A549 (cell line): Measurements from ENCODE around the gene UVSSA. TPM values are rescaled to one million over a fixed set of nuclear protein-coding genes. Genes with fewer than 3 reads are reported as not detected.

Experiments
- ATAC-seq, 2 experiments: fragments of 200-7000 bp in 1 of 2; fragments of >200 bp in 1 of 2; cut with Nextera tagmentation in 1 of 2; cut with Tn5 transposase in 1 of 2; 3 replicates each; pipeline versions ENCODE4 v1.8.0 to v1.9.1; 2018 to 2020; ENCODE audit warnings: mild to moderate bottlenecking in 1 of 2, moderate library complexity in 1 of 2
- CTCF ChIA-PET: fragments of 300-600 bp; sonication (Branson Sonifier 250); formaldehyde crosslinking; extraction: SDS; loops from one replicate; lab custom pipeline; 2021; ENCODE audit warnings: antibody characterized with exemption, inconsistent platforms; lab: Yijun Ruan, JAX
- POLR2A ChIA-PET: fragments of 350-600 bp; formaldehyde crosslinking; extraction: SDS; loops from one replicate; lab custom pipeline; 2021; ENCODE audit warnings: antibody characterized with exemption, inconsistent platforms; lab: Yijun Ruan, JAX
- DNase-seq, 2 experiments: peaks; one replicate each; pipeline versions ENCODE4 v3.0.0 to v3.0.0-alpha.2; 2011 to 2016; ENCODE audit warnings: low read depth in 1 of 2, low spot score in 1 of 2
- FAIRE-seq: peaks from 2 replicates; lab custom pipeline; 2011; peaks lifted over from hg19 to GRCh38; lab: Jason Lieb, UNC
- H3K27ac ChIP-seq, 2 experiments: fragments of >200 bp; sonication (Bioruptor Twin); formaldehyde crosslinking; 3 replicates each; pipeline ENCODE4 v1.5.1; 2016 to 2017
- H3K4me1 ChIP-seq: fragments of >200 bp; sonication (Bioruptor Twin); formaldehyde crosslinking; 3 replicates; pipeline ENCODE4 v1.6.1; 2016
- H3K4me2 ChIP-seq: fragments of >200 bp; sonication (Bioruptor Twin); formaldehyde crosslinking; 3 replicates; pipeline ENCODE4 v1.6.1; 2016
- H3K4me3 ChIP-seq: fragments of >200 bp; sonication (Bioruptor Twin); formaldehyde crosslinking; 3 replicates; pipeline ENCODE4 v1.5.1; 2016
- H3K9me3 ChIP-seq: fragments of >200 bp; sonication (Bioruptor Twin); formaldehyde crosslinking; 3 replicates; pipeline ENCODE4 v1.6.1; 2016
- BHLHE40 ChIP-seq: IDR thresholded peaks from 2 replicates; pipeline ENCODE4 v1.6.1; 2012; ENCODE audit warnings: low read depth, low read length, inconsistent platforms
- EHF ChIP-seq: fragments of 250-450 bp; sonication (Bioruptor Pico); IDR thresholded peaks from 2 replicates; pipeline ENCODE4 v1.5.0; 2020; ENCODE audit warnings: mild to moderate bottlenecking
- EHMT2 ChIP-seq: fragments of 200-600 bp; sonication (generic); IDR thresholded peaks from 2 replicates; pipeline ENCODE4 v1.6.1; 2016; ENCODE audit warnings: antibody characterized with exemption, low read depth, mild to moderate bottlenecking, moderate library complexity
- FOSB ChIP-seq: fragments of 250-450 bp; sonication (Bioruptor Pico); IDR thresholded peaks from 2 replicates; pipeline ENCODE4 v1.5.0; 2020; ENCODE audit warnings: mild to moderate bottlenecking, moderate library complexity
- FOSL2 ChIP-seq, 2 experiments: fragments of 450-650 bp in 1 of 2; fragments of >200 bp in 1 of 2; sonication (Bioruptor Twin) in 1 of 2; formaldehyde crosslinking; IDR thresholded peaks; 2 replicates each; pipeline versions ENCODE4 v1.5.0 to v1.6.1; 2016 to 2020; ENCODE audit warnings: mild to moderate bottlenecking in 1 of 2, moderate library complexity in 1 of 2
- GATA3 ChIP-seq: IDR thresholded peaks from 2 replicates; pipeline ENCODE4 v1.6.1; 2012; ENCODE audit warnings: borderline replicate concordance
- HOXB13 ChIP-seq: fragments of 250-450 bp; sonication (Bioruptor Pico); IDR thresholded peaks from 2 replicates; pipeline ENCODE4 v1.5.0; 2020; ENCODE audit warnings: low read depth, mild to moderate bottlenecking, moderate library complexity
- HOXB5 ChIP-seq: fragments of 250-450 bp; sonication (Bioruptor Pico); IDR thresholded peaks from 2 replicates; pipeline ENCODE4 v1.5.0; 2020; ENCODE audit warnings: mild to moderate bottlenecking, moderate library complexity
- JUNB ChIP-seq: fragments of >200 bp; sonication (Bioruptor Twin); formaldehyde crosslinking; IDR thresholded peaks from 2 replicates; pipeline ENCODE4 v1.6.1; 2016
- KDM1A ChIP-seq: fragments of 200-600 bp; sonication (generic); IDR thresholded peaks from 2 replicates; pipeline ENCODE4 v1.6.1; 2016; ENCODE audit warnings: low read depth, mild to moderate bottlenecking
- KDM5A ChIP-seq: fragments of 200-600 bp; sonication (generic); IDR thresholded peaks from 2 replicates; pipeline ENCODE4 v1.6.1; 2016; ENCODE audit warnings: antibody characterized with exemption, mild to moderate bottlenecking
- MAFK ChIP-seq: fragments of 450-650 bp; IDR thresholded peaks from 2 replicates; pipeline ENCODE4 v1.6.1; 2014; ENCODE audit not compliant: partially characterized antibody
- NFE2L2 ChIP-seq: fragments of 150-350 bp; conservative IDR thresholded peaks from 2 replicates; pipeline ENCODE4 v1.6.1; 2014; ENCODE audit warnings: low read length
- NPAS2 ChIP-seq: fragments of 250-450 bp; sonication (Bioruptor Pico); IDR thresholded peaks from 2 replicates; pipeline ENCODE4 v1.8.0; 2022; ENCODE audit warnings: mild to moderate bottlenecking, moderate library complexity, borderline replicate concordance
- NR3C1 ChIP-seq: fragments of >200 bp; sonication (Bioruptor Twin); formaldehyde crosslinking; IDR thresholded peaks from 3 replicates; pipeline ENCODE4 v1.6.1; 2017
- POLR2A ChIP-seq: IDR thresholded peaks from 2 replicates; pipeline ENCODE4 v1.6.1; 2012; ENCODE audit warnings: mild to moderate bottlenecking, low read length
- RARB ChIP-seq: fragments of 250-450 bp; sonication (Bioruptor Pico); IDR thresholded peaks from 2 replicates; pipeline ENCODE4 v1.8.0; 2021; ENCODE audit warnings: mild to moderate bottlenecking, moderate library complexity
- RFX5 ChIP-seq: fragments of 450-650 bp; IDR thresholded peaks from 2 replicates; pipeline ENCODE4 v1.7.1; 2014; ENCODE audit warnings: antibody characterized with exemption, mild to moderate bottlenecking, moderate library complexity
- SREBF2 ChIP-seq: fragments of 450-650 bp; IDR thresholded peaks from 2 replicates; pipeline ENCODE4 v1.6.1; 2014; ENCODE audit warnings: mild to moderate bottlenecking, moderate library complexity
- ZFP36 ChIP-seq: fragments of 450-650 bp; IDR thresholded peaks from 2 replicates; pipeline ENCODE4 v1.6.1; 2014; ENCODE audit warnings: borderline replicate concordance; ENCODE audit not compliant: partially characterized antibody
- WGBS: methylation state at CpG from one replicate; pipeline ENCODE4 v1.1.6; 2017; ENCODE audit errors: missing lambda C conversion rate; 5-methylcytosine and 5-hydroxymethylcytosine counted together
- polyA plus RNA-seq, 4 experiments: library from polyadenylated mRNA; depleted of rRNA in 3 of 4; stranded (reverse); fragments of >200 nt; fragmentation: RNase III in 1 of 4; extraction: RNeasy Plus Mini Kit Qiagen cat#74134 plus additional on column Dnase treatment in 1 of 4; gene quantifications; 2 replicates in 3 of 4; 3 replicates in 1 of 4; pipeline ENCODE4 v1.2.3, GENCODE V29; 2011 to 2017
- TF ChIP-seq, protein P1 (sequence below): IDR thresholded peaks from 2 replicates; pipeline ENCODE4 v1.6.1; 2012
- TF ChIP-seq, protein P2 (sequence below): fragments of >200 bp; sonication (Bioruptor Twin); formaldehyde crosslinking; IDR thresholded peaks from 3 replicates; pipeline ENCODE4 v1.5.1; 2016
- TF ChIP-seq, protein P3 (sequence below): fragments of 250-450 bp; sonication (Bioruptor Pico); IDR thresholded peaks from 2 replicates; pipeline ENCODE4 v1.5.0; 2021; ENCODE audit warnings: mild to moderate bottlenecking, moderate library complexity, borderline replicate concordance

The UVSSA gene
- polyA plus RNA-seq, 2 of the 4 experiments (the other 2 are of a cell fraction): 4.5 to 6.9 TPM

DNA sequence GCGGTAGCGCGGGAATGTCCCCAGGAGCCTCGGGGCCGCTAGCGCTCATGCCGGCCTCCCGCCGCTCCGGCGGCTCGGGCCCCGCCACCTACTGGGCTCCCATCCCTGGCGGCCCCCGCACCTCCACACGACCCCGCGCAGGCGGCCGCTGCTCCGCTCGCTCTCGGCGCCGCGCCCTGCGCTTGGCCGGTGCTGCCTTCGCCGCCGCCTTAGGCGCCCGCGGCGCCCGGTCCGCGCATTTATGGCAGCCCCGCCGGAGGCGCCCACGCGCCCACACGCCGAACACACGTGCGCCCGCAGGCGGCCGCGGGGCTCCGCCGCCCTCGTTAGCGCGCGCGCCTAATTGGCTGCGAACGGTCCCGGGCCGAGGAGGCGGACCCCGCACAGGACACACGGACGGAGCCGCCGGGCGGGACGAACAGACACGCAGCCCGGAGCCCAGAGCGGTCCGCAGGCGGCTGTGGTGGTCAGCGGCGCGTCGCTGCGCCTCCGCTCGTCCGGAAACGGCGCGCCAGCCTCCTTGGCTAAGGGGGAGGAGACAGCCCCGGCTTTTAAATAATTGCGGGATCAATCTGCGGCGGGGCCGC is 59.5 kb downstream of the UVSSA start, which contains the start of gene NKX1-1:
NKX1-1 (minus strand) TSS at position 49 of the 587 bp plus-strand sequence; CDS start at position 49, 0 bp downstream.
- peak within 1 kb of the TSS; percentile 48; the same call in 1 of the 3 replicates for H3K4me2 ChIP-seq
- POLR2A ChIA-PET: no interaction called here
- TF ChIP-seq BHLHE40 (no peak), NFE2L2 (no peak), JUNB (no peak), EHMT2 (no peak)

DNA sequence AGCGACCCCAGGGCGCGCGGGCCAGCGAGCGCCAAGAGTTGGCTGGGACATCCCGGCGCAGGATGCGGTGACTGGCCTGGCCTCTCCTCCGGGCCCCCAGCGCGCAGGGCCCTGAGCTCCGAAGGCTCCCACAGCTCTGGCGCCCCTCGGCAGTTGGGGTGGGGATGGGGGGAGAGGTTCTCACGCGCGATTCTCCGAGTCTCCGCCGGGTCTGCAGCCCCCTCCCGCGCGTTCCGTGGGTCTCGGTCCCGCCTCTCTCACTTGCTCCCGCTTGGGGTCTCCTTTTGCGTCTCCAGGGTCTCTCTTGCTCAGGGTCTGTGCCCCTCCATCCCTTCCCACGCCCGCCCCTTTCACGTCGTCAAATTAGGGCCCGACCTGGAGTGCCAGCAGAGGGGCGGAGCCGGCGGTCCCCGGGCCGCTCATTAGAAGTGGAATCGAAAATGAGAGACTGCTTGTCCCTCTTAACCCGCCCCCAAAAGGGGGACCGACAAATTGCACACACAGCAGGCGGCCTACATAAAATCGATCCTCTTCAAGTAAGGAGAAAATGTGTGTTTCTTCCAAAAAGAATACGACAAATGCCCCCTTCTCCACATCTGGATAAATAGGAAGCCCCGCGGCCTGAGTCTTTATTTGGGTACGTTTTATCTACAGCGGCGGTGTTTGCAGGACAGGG is 60.1 kb downstream of the UVSSA start:
- no peak overlapping the region for H3K4me3 ChIP-seq
- no peak for DNase-seq
- H3K4me1 ChIP-seq: no peaks in the 10 kb centered on the region
- FAIRE-seq: no peak
- WGBS: 17% methylated on average over 34 of the region's 50 CpGs
- H3K27ac ChIP-seq: no peak overlapping the region
- H3K9me3 ChIP-seq: no peaks in the 10 kb centered on the region
- no peak for ATAC-seq
- ChIA-PET POLR2A (no interaction called here), CTCF (no interaction called here)
- TF ChIP-seq KDM1A: no peak
- no peak for TF ChIP-seq FOSB (CRISPR knock-in tag)
- no peak for TF ChIP-seq EHF (CRISPR knock-in tag)
- no peak for TF ChIP-seq KDM5A
- TF ChIP-seq NPAS2: no peak
- TF ChIP-seq JUNB: no peak
- TF ChIP-seq, protein P1, sequence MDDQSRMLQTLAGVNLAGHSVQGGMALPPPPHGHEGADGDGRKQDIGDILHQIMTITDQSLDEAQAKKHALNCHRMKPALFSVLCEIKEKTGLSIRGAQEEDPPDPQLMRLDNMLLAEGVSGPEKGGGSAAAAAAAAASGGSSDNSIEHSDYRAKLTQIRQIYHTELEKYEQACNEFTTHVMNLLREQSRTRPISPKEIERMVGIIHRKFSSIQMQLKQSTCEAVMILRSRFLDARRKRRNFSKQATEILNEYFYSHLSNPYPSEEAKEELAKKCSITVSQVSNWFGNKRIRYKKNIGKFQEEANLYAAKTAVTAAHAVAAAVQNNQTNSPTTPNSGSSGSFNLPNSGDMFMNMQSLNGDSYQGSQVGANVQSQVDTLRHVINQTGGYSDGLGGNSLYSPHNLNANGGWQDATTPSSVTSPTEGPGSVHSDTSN: no peak
- TF ChIP-seq HOXB13 (CRISPR knock-in tag): no peak
- TF ChIP-seq NR3C1: no peak
- TF ChIP-seq SREBF2: no peak
- TF ChIP-seq HOXB5: no peak
- TF ChIP-seq, protein P2, sequence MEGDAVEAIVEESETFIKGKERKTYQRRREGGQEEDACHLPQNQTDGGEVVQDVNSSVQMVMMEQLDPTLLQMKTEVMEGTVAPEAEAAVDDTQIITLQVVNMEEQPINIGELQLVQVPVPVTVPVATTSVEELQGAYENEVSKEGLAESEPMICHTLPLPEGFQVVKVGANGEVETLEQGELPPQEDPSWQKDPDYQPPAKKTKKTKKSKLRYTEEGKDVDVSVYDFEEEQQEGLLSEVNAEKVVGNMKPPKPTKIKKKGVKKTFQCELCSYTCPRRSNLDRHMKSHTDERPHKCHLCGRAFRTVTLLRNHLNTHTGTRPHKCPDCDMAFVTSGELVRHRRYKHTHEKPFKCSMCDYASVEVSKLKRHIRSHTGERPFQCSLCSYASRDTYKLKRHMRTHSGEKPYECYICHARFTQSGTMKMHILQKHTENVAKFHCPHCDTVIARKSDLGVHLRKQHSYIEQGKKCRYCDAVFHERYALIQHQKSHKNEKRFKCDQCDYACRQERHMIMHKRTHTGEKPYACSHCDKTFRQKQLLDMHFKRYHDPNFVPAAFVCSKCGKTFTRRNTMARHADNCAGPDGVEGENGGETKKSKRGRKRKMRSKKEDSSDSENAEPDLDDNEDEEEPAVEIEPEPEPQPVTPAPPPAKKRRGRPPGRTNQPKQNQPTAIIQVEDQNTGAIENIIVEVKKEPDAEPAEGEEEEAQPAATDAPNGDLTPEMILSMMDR: no peak
- TF ChIP-seq GATA3: no peak
- no peak for TF ChIP-seq MAFK
- TF ChIP-seq POLR2A: no peak
- no peak for TF ChIP-seq RFX5
- TF ChIP-seq RARB (CRISPR knock-in tag): no peak
- TF ChIP-seq FOSL2 (IDR thresholded peaks at IDR 0.05): no peak
- no peak for TF ChIP-seq FOSL2 (CRISPR knock-in tag; IDR thresholded peaks at IDR 0.05)
- H3K4me2 ChIP-seq: peak overlapping the region; percentile 48

More for the DNA sequence above, 59.5 kb downstream of the UVSSA start, which contains the start of gene NKX1-1:
- FAIRE-seq (no peak), DNase-seq (no peak), ATAC-seq (no peak)
- H3K27ac ChIP-seq: no peak within 1 kb of the TSS
- H3K4me1 ChIP-seq: no peaks in the 10 kb centered on the region
- H3K9me3 ChIP-seq: no peaks in the 10 kb centered on the region
- WGBS: no CpG with 5 or more reads among the region's 91 CpGs
- no peak within 1 kb of the TSS for H3K4me3 ChIP-seq
- CTCF ChIA-PET: no interaction called here

DNA sequence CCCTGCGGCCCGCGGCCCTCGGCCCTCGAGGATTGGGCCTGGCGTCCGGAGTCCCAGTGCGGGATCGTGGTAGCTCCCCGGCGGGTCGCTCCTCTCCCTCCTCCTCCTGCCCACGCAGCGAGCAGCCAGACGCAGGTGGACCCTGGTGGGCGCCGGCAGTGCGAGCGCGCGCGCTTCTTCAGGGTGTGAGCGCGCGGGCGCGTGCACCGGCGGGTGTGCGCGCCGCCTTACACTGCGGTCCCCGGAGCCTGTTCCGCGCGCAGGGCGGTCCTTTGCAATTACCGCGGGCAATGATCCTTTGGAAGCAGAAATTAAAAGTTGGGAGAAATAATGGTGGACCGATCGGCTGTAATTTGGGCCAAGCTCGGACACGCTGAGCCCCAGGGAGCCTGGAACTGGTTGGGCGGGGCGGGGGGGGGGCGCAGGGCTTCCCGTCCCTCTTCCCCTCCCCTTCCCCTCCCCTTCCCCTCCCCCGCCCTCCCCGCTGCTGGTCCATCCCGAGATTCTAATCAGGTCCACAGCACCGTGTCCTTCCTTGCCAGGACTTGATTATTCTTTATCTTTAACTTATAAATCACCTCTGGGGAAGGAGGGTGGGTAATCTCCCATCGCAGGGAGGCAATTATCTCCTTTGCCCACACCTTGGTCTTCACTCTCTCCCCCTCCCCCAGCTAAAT is 60.8 kb downstream of the UVSSA start:
- POLR2A ChIA-PET: no interaction called here
- peak overlapping the region; percentile 48 for H3K4me2 ChIP-seq
- WGBS: 17% methylated on average over 15 of the region's 53 CpGs
- ATAC-seq (no peak), FAIRE-seq (no peak), DNase-seq (no peak)
- no peak overlapping the region for H3K4me3 ChIP-seq
- TF ChIP-seq EHF (CRISPR knock-in tag) (no peak), ZFP36 (no peak)
- TF ChIP-seq, protein P3, sequence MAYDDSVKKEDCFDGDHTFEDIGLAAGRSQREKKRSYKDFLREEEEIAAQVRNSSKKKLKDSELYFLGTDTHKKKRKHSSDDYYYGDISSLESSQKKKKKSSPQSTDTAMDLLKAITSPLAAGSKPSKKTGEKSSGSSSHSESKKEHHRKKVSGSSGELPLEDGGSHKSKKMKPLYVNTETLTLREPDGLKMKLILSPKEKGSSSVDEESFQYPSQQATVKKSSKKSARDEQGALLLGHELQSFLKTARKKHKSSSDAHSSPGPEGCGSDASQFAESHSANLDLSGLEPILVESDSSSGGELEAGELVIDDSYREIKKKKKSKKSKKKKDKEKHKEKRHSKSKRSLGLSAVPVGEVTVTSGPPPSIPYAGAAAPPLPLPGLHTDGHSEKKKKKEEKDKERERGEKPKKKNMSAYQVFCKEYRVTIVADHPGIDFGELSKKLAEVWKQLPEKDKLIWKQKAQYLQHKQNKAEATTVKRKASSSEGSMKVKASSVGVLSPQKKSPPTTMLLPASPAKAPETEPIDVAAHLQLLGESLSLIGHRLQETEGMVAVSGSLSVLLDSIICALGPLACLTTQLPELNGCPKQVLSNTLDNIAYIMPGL (CRISPR knock-in tag): no peak
- no peak overlapping the region for H3K27ac ChIP-seq
- H3K9me3 ChIP-seq: no peaks in the 10 kb centered on the region
- CTCF ChIA-PET: interaction anchor here (0.7 kb wide), 1 partner anchor 166 kb away, joined by 3 read pairs; no protein-coding TSS in a partner anchor
- H3K4me1 ChIP-seq: no peaks in the 10 kb centered on the region
